Spleen (tissue), 11 donors: ENCODE results near the gene KLHL2. TPM values are rescaled to one million over a fixed set of nuclear protein-coding genes. Genes with fewer than 3 reads are reported as not detected.

Experiments used
- DNase-seq: peaks from one replicate; pipeline ENCODE4 v3.0.0-alpha.2; 2020
- H3K27ac ChIP-seq, 8 donors: fragments of 200-600 bp; sonication (generic) in 7 of 8; 1 replicate in 4 of 8; 2 replicates in 4 of 8; pipeline versions ENCODE4 v1.5.0 to v1.8.0; 2016 to 2021; ENCODE audit warnings: inconsistent platforms in 4 of 8, mild to moderate bottlenecking in 4 of 8, moderate library complexity in 1 of 8
- H3K27me3 ChIP-seq, 7 donors: fragments of 200-600 bp; sonication (generic) in 6 of 7; replicated peaks in 1 of 7; 1 replicate in 4 of 7; 2 replicates in 3 of 7; pipeline versions ENCODE4 v1.5.0 to v1.8.0; 2016 to 2021; ENCODE audit warnings: inconsistent platforms in 3 of 7, mild to moderate bottlenecking in 1 of 7
- H3K36me3 ChIP-seq, 6 donors: fragments of 200-600 bp; sonication (generic) in 5 of 6; 1 replicate in 4 of 6; 2 replicates in 2 of 6; pipeline versions ENCODE4 v1.5.0 to v1.8.0; 2016 to 2021; ENCODE audit warnings: inconsistent platforms in 2 of 6
- H3K4me1 ChIP-seq, 6 donors: fragments of 200-600 bp; sonication (generic) in 5 of 6; 1 replicate in 3 of 6; 2 replicates in 3 of 6; pipeline versions ENCODE4 v1.5.0 to v1.8.0; 2016 to 2021; ENCODE audit warnings: inconsistent platforms in 3 of 6
- H3K4me3 ChIP-seq, 8 donors: fragments of 200-600 bp; sonication (generic) in 7 of 8; 1 replicate in 4 of 8; 2 replicates in 4 of 8; pipeline versions ENCODE4 v1.5.0 to v1.8.0; 2016 to 2021; ENCODE audit warnings: inconsistent platforms in 4 of 8, mild to moderate bottlenecking in 4 of 8, moderate library complexity in 2 of 8
- H3K9me3 ChIP-seq, 8 donors: fragments of 200-600 bp; sonication (generic) in 7 of 8; 1 replicate in 4 of 8; 2 replicates in 4 of 8; pipeline versions ENCODE4 v1.5.0 to v1.8.0; 2016 to 2021; ENCODE audit warnings: inconsistent platforms in 4 of 8
- CTCF ChIP-seq, 11 experiments: fragments of 200-600 bp in 7 of 11; fragments of 450-650 bp in 4 of 11; sonication (generic) in 4 of 11; IDR thresholded peaks in 8 of 11; conservative IDR thresholded peaks in 3 of 11; 1 replicate in 7 of 11; 2 replicates in 4 of 11; pipeline versions ENCODE4 v1.4.0 to v1.8.0; 2016 to 2021; ENCODE audit warnings: antibody characterized with exemption in 11 of 11, inconsistent platforms in 4 of 11, mild to moderate bottlenecking in 1 of 11
- POLR2A ChIP-seq, 3 donors: fragments of 450-650 bp; IDR thresholded peaks; one replicate each; pipeline ENCODE4 v1.5.1; 2017; ENCODE audit warnings: antibody characterized with exemption in 3 of 3, mild to moderate bottlenecking in 1 of 3
- POLR2AphosphoS5 ChIP-seq, 3 donors: sonication (generic); formaldehyde crosslinking; IDR thresholded peaks; one replicate each; pipeline ENCODE4 v1.5.1; 2017; ENCODE audit warnings: antibody characterized with exemption in 3 of 3
- WGBS, 5 donors: extraction: QIAGEN DNeasy Blood & Tissue Kit in 3 of 5; methylation state at CpG; one replicate each; pipeline versions ENCODE4 v1.1.5 to v1.1.7; 2013 to 2018; 5-methylcytosine and 5-hydroxymethylcytosine counted together
- intact Hi-C: fragments of 100-400 bp; cut with DNase I; formaldehyde crosslinking; loops from one replicate; pipeline ENCODE4 v1.15.0; 2023; ENCODE audit warnings: low total_unique reads
- polyA plus RNA-seq, 3 donors: library from polyadenylated mRNA; stranded (reverse); fragments of 200-250 nt; gene quantifications; one replicate each; pipeline ENCODE4 v1.2.1, GENCODE V29; 2013
- total RNA-seq, 7 donors: library from RNA; depleted of rRNA in 3 of 7; stranded (reverse); fragments of >200 nt in 3 of 7; fragmentation: NEBNext Ultra II Directional in 4 of 7; extraction: Animal tissue kit (Norgen Biotek cat#: 25700) in 4 of 7; gene quantifications; one replicate each; pipeline versions ENCODE4 v1.1.0 to v1.2.1, GENCODE V29; 2016 to 2021
- donor health status: healthy with polysubstance abuse.
- donor health status: DM: no; HTN: no; CAD: no; lungs with moderate emphysema.
- donor health status: DM: no; HTN: no; CAD: no.
- donor health status: Bipolar disorder and iron deficiency.
- donor health status: healthy.
- donor health status: DM: no; HTN: no; CAD: no.
- donor health status: DM: yes; HTN: yes; CAD: no.

Gene KLHL2
- total and polyA plus RNA-seq, 10 donors, result 10.8 to 102 (median 48.5) TPM

- intact Hi-C loops, result no loop called here
- WGBS, 5 donors, result 90 to 97% (median 93%) methylated on average over 4 of the region's 4 CpGs
- Histone ChIP-seq H3K9me3 (no peaks in the 10 kb centered on the region), H3K27ac (no peak overlapping the region), H3K4me3 (no peak overlapping the region), H3K27me3 (no peaks in the 10 kb centered on the region), H3K36me3 (no peaks in the 10 kb centered on the region), H3K4me1 (no peaks in the 10 kb centered on the region)
- no peak for TF ChIP-seq POLR2A (IDR thresholded peaks at IDR 0.05)
- no peak for TF ChIP-seq CTCF (IDR thresholded peaks at IDR 0.05 in 8 of 11, conservative IDR thresholded peaks at IDR 0.05 in 3 of 11)
- TF ChIP-seq POLR2AphosphoS5 (IDR thresholded peaks at IDR 0.05), result no peak
- no peak for DNase-seq
Observed at GRCh38 chr4:165192956-165193355, 14.4 kb upstream of the KLHL2 start.

- H3K27ac ChIP-seq, result no peak overlapping the region
- H3K36me3 ChIP-seq, result no peaks in the 10 kb centered on the region
- no peaks in the 10 kb centered on the region for H3K4me1 ChIP-seq
- TF ChIP-seq CTCF (IDR thresholded peaks at IDR 0.05 in 8 of 11, conservative IDR thresholded peaks at IDR 0.05 in 3 of 11), result no peak
- TF ChIP-seq POLR2AphosphoS5 (IDR thresholded peaks at IDR 0.05), result no peak
- no peak for TF ChIP-seq POLR2A (IDR thresholded peaks at IDR 0.05)
- H3K27me3 ChIP-seq, result no peaks in the 10 kb centered on the region
- intact Hi-C loops, result no loop called here
- DNase-seq, result no peak
- no peak overlapping the region for H3K4me3 ChIP-seq
- H3K9me3 ChIP-seq, result no peaks in the 10 kb centered on the region
- WGBS, 5 donors, result 82 to 100% (median 94%) methylated on average over 1 of the region's 1 CpG
Observed at GRCh38 chr4:165194368-165194767, 13.0 kb upstream of the KLHL2 start.

GRCh38 chr4:165198329-165198728 is 9.0 kb upstream of the KLHL2 start:
- WGBS, 5 donors, result 84 to 95% (median 87%) methylated on average over 1 of the region's 1 CpG
- no peak for DNase-seq
- Histone ChIP-seq H3K27ac (no peak overlapping the region), H3K36me3 (no peaks in the 10 kb centered on the region), H3K9me3 (no peaks in the 10 kb centered on the region), H3K27me3 (no peaks in the 10 kb centered on the region), H3K4me1 (no peaks in the 10 kb centered on the region), H3K4me3 (no peak overlapping the region)
- intact Hi-C loops, result no loop called here
- TF ChIP-seq POLR2A (IDR thresholded peaks at IDR 0.05), result no peak

- intact Hi-C loops, result no loop called here
- no peak overlapping the region for H3K4me3 ChIP-seq
- TF ChIP-seq POLR2A (IDR thresholded peaks at IDR 0.05) (no peak), POLR2AphosphoS5 (IDR thresholded peaks at IDR 0.05) (no peak), CTCF (IDR thresholded peaks at IDR 0.05 in 8 of 11, conservative IDR thresholded peaks at IDR 0.05 in 3 of 11) (no peak)
Observed at GRCh38 chr4:165199286-165199685, 8.1 kb upstream of the KLHL2 start.

GRCh38 chr4:165199722-165200121 is 7.6 kb upstream of the KLHL2 start:
- Histone ChIP-seq H3K4me3 (no peak overlapping the region), H3K27me3 (no peaks in the 10 kb centered on the region), H3K27ac (no peak overlapping the region), H3K36me3 (no peaks in the 10 kb centered on the region), H3K9me3 (no peaks in the 10 kb centered on the region), H3K4me1 (peaks cover 0 to 12% (median 0%) of the 10 kb centered on the region in 6 donors)
- intact Hi-C loops, result no loop called here
- DNase-seq, result no peak
- WGBS, 5 donors, result 94 to 100% (median 95%) methylated on average over 2 of the region's 2 CpGs
- TF ChIP-seq POLR2AphosphoS5 (IDR thresholded peaks at IDR 0.05) (no peak), CTCF (IDR thresholded peaks at IDR 0.05 in 8 of 11, conservative IDR thresholded peaks at IDR 0.05 in 3 of 11) (no peak), POLR2A (IDR thresholded peaks at IDR 0.05) (no peak)

More at GRCh38 chr4:165199286-165199685, 8.1 kb upstream of the KLHL2 start:
- Histone ChIP-seq H3K9me3 (no peaks in the 10 kb centered on the region), H3K36me3 (no peaks in the 10 kb centered on the region), H3K4me1 (peaks cover 0 to 8% (median 0%) of the 10 kb centered on the region in 6 donors), H3K27ac (no peak overlapping the region), H3K27me3 (no peaks in the 10 kb centered on the region)
- DNase-seq, result no peak
